Sciatic nerve (tissue), 2 donors: ENCODE results near the gene AKAP8L. TPM values are rescaled to one million over a fixed set of nuclear protein-coding genes. Genes with fewer than 3 reads are reported as not detected.
"Not testable (repeated sequence)": the region's sequence is repeated elsewhere in the genome, so short reads cannot be mapped to it uniquely, and the experiment has no call there.

ENCODE experiments used
- ATAC-seq: fragments of 200-7000 bp; cut with Tn5 transposase; one replicate; pipeline ENCODE4 v1.9.1; 2020; ENCODE audit warnings: mild to moderate bottlenecking, moderate library complexity
- DNase-seq: peaks from one replicate; pipeline ENCODE4 v3.0.0-alpha.2; 2020; ENCODE audit warnings: low spot score
- intact Hi-C: fragments of 100-400 bp; cut with DNase I; formaldehyde crosslinking; loops from one replicate; pipeline ENCODE4 v1.14.2; 2022
- total RNA-seq: library from RNA; stranded (reverse); fragmentation: NEBNext Ultra II Directional; extraction: Animal tissue kit (Norgen Biotek cat#: 25700); gene quantifications from one replicate; pipeline ENCODE4 v1.2.1, GENCODE V29; 2021
- donor health status: DM: no; HTN: no; CAD: no.
- donor health status: DM: no; HTN: no; CAD: no.

The AKAP8L gene
- total RNA-seq, 1 donor from 2014 or later = 109 TPM

- intact Hi-C loops = no loop called here
- ATAC-seq (no peak), DNase-seq (no peak)
These were observed 46.9 kb downstream of the AKAP8L start for GRCh38 chr19:15371786-15372380.

- intact Hi-C loops = no loop called here
- no peak for DNase-seq
- no peak for ATAC-seq
These were observed 47.7 kb downstream of the AKAP8L start for GRCh38 chr19:15371119-15371518.

- intact Hi-C loops = no loop called here
- no peak for ATAC-seq
- DNase-seq = no peak
These were observed 49.2 kb downstream of the AKAP8L start for GRCh38 chr19:15369594-15369891.

GRCh38 chr19:15368798-15369593, 49.8 kb downstream of the AKAP8L start:
- intact Hi-C loops = no loop called here
- DNase-seq = no peak
- no peak for ATAC-seq

GRCh38 chr19:15368051-15368632, 50.6 kb downstream of the AKAP8L start:
- DNase-seq (no peak), ATAC-seq (no peak)
- intact Hi-C loops = no loop called here

- DNase-seq (no peak), ATAC-seq (peak; percentile 36)
- intact Hi-C loops = no loop called here
These were observed 51.3 kb downstream of the AKAP8L start for GRCh38 chr19:15367439-15367838.

GRCh38 chr19:15365264-15365663, 53.5 kb downstream of the AKAP8L start:
- DNase-seq (no peak), ATAC-seq (peak; percentile 11)
- intact Hi-C loops = no loop called here

GRCh38 chr19:15363791-15364190, 55.0 kb downstream of the AKAP8L start:
- ATAC-seq, DNase-seq, intact Hi-C loops: not testable (repeated sequence)

GRCh38 chr19:15363048-15363447, 55.7 kb downstream of the AKAP8L start:
- intact Hi-C loops, ATAC-seq, DNase-seq: not testable (repeated sequence)

- intact Hi-C loops, DNase-seq, ATAC-seq: not testable (repeated sequence)
These were observed 58.8 kb downstream of the AKAP8L start for GRCh38 chr19:15360015-15360414.

- intact Hi-C loops = no loop called here
- ATAC-seq (no peak), DNase-seq (no peak)
These were observed 59.9 kb downstream of the AKAP8L start for GRCh38 chr19:15358918-15359317.

GRCh38 chr19:15357906-15358305, 60.9 kb downstream of the AKAP8L start:
- DNase-seq = no peak
- intact Hi-C loops = no loop called here
- no peak for ATAC-seq

- no peak for ATAC-seq
- no peak for DNase-seq
- intact Hi-C loops = no loop called here
These were observed 64.1 kb downstream of the AKAP8L start for GRCh38 chr19:15354566-15355296.

GRCh38 chr19:15353908-15354307, 64.9 kb downstream of the AKAP8L start:
- intact Hi-C loops = no loop called here
- no peak for DNase-seq
- no peak for ATAC-seq

GRCh38 chr19:15352535-15352934, 66.3 kb downstream of the AKAP8L start:
- ATAC-seq, intact Hi-C loops, DNase-seq: not testable (repeated sequence)

- DNase-seq, ATAC-seq, intact Hi-C loops: not testable (repeated sequence)
These were observed 77.5 kb downstream of the AKAP8L start for GRCh38 chr19:15341328-15341727.

GRCh38 chr19:15340086-15340485, 78.7 kb downstream of the AKAP8L start:
- ATAC-seq (no peak), DNase-seq (no peak)
- intact Hi-C loops = no loop called here

- DNase-seq (no peak), ATAC-seq (peak; percentile 29)
- intact Hi-C loops = no loop called here
These were observed 81.6 kb downstream of the AKAP8L start for GRCh38 chr19:15337202-15337601.

- intact Hi-C loops, DNase-seq, ATAC-seq: not testable (repeated sequence)
These were observed 82.8 kb downstream of the AKAP8L start for GRCh38 chr19:15335992-15336391.
